VCaP (cell line): ENCODE results near the gene UNC45B.
"Not testable (repeated sequence)": the region's sequence is repeated elsewhere in the genome, so short reads cannot be mapped to it uniquely, and the experiment has no call there.

Experiments
- H3K27ac ChIP-seq: fragments of 450-650 bp; 2 replicates; pipeline ENCODE4 v1.5.1; 2017
- TF ChIP-seq, protein P1 (sequence below): fragments of 450-650 bp; conservative IDR thresholded peaks from 2 replicates; pipeline ENCODE4 v1.5.1; 2017; ENCODE audit warnings: mild to moderate bottlenecking, moderate library complexity

The UNC45B gene

GRCh38 chr17:35144840-35145239, 2.8 kb upstream of the UNC45B start:
- H3K27ac ChIP-seq, result no peak overlapping the region
- TF ChIP-seq, protein P1, sequence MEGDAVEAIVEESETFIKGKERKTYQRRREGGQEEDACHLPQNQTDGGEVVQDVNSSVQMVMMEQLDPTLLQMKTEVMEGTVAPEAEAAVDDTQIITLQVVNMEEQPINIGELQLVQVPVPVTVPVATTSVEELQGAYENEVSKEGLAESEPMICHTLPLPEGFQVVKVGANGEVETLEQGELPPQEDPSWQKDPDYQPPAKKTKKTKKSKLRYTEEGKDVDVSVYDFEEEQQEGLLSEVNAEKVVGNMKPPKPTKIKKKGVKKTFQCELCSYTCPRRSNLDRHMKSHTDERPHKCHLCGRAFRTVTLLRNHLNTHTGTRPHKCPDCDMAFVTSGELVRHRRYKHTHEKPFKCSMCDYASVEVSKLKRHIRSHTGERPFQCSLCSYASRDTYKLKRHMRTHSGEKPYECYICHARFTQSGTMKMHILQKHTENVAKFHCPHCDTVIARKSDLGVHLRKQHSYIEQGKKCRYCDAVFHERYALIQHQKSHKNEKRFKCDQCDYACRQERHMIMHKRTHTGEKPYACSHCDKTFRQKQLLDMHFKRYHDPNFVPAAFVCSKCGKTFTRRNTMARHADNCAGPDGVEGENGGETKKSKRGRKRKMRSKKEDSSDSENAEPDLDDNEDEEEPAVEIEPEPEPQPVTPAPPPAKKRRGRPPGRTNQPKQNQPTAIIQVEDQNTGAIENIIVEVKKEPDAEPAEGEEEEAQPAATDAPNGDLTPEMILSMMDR, result no peak

DNA sequence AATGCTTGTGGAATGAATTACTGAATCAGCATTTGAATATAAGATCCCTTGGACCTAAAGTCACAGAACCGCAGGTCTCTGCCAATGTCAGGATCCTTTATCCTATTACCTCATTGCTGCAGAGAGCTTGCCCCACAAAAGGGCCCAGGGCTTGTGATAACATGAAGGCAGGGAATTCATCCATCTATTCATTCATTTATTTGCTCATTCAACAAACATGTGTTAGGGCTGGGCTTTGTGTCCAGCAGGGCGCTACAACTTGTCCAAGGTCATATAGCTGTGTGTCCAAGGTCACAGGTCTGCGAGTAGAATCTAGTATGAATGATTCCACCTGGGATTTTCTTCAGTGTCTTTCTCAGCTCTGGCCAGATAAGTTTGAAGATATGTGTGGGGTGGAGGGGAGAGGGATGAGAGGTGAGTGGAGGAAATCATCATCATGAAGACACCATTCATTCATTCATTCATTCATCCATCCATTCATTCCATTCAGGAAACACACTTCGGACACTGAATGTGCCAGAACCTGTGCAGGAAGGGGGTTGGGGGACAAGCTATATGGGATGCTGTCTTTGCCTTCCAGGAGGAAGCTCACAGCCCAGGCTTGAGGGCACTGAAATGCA, 1.3 kb upstream of the UNC45B start:
- H3K27ac ChIP-seq, result no peak overlapping the region
- TF ChIP-seq, protein P1, result no peak

DNA sequence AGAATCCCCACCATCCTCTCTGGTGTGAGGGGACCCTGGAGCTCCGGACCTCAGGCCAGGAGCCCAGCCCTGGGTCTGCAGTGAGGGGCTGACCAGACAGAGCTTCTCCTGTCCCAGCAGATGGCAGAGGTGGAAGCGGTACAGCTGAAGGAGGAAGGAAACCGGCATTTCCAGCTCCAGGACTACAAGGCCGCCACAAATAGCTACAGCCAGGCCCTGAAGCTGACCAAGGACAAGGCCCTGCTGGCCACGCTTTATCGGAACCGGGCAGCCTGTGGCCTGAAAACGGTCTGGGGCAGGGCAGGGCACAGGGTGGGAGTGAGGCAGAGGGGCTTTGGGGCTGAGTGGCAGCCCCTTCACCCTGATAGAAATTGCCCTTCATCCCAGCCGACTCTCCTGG, 527 bp downstream of the UNC45B start:
- TF ChIP-seq, protein P1, result no peak

GRCh38 chr17:35149941-35150340, 2.3 kb downstream of the UNC45B start:
- TF ChIP-seq, protein P1, result no peak

More for the DNA sequence above, 527 bp downstream of the UNC45B start:
- H3K27ac ChIP-seq, result no peak overlapping the region

GRCh38 chr17:35151080-35151479, 3.5 kb downstream of the UNC45B start:
- not testable (repeated sequence) for H3K27ac ChIP-seq

More at GRCh38 chr17:35149941-35150340, 2.3 kb downstream of the UNC45B start:
- no peak overlapping the region for H3K27ac ChIP-seq

- TF ChIP-seq, protein P1, result no peak
- no peak overlapping the region for H3K27ac ChIP-seq
Observed at GRCh38 chr17:35152421-35153140, 5.0 kb downstream of the UNC45B start.

- TF ChIP-seq, protein P1, result no peak
- no peak overlapping the region for H3K27ac ChIP-seq
Observed at GRCh38 chr17:35154196-35155165, 6.9 kb downstream of the UNC45B start.
